B cell (primary cell): ENCODE data around the gene NKX6-1.

Experiments used
- EZH2 ChIP-seq: IDR thresholded peaks from 2 replicates; pipeline ENCODE4 v1.6.1; 2012; ENCODE audit warnings: borderline replicate concordance, low read depth, mild to moderate bottlenecking, moderate library complexity, low read length; ENCODE audit not compliant: insufficient read depth, poor library complexity, severe bottlenecking
- TF ChIP-seq, protein P1 (sequence below): fragments of 200-600 bp; IDR thresholded peaks from one replicate; pipeline ENCODE4 v1.8.0; 2022; ENCODE audit warnings: antibody characterized with exemption, mild to moderate bottlenecking

DNA sequence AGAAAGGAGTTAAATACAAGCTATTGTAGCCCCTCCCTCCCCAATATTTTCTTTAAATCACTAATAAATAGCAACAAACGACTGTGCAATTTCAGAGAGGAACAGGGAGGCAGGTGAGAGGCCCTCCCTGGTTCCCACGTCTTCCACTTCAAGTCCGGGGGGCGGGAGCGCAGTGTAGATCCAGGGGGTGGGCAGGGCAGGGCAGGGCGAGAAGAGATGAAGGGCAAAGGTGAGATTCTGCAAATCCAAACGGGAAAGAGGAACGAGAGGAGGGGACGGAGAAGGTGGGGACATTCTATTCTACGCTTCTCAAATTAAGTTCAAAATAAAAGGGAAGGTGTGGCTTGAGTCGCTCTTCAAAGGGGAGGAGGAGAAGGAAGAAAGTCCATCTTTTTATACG lies 6.8 kb downstream of the NKX6-1 start:
- TF ChIP-seq, protein P1, sequence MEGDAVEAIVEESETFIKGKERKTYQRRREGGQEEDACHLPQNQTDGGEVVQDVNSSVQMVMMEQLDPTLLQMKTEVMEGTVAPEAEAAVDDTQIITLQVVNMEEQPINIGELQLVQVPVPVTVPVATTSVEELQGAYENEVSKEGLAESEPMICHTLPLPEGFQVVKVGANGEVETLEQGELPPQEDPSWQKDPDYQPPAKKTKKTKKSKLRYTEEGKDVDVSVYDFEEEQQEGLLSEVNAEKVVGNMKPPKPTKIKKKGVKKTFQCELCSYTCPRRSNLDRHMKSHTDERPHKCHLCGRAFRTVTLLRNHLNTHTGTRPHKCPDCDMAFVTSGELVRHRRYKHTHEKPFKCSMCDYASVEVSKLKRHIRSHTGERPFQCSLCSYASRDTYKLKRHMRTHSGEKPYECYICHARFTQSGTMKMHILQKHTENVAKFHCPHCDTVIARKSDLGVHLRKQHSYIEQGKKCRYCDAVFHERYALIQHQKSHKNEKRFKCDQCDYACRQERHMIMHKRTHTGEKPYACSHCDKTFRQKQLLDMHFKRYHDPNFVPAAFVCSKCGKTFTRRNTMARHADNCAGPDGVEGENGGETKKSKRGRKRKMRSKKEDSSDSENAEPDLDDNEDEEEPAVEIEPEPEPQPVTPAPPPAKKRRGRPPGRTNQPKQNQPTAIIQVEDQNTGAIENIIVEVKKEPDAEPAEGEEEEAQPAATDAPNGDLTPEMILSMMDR: no peak
- TF ChIP-seq EZH2: no peak
